Rectal smooth muscle tissue (tissue), 1 donor: ENCODE results near the gene LHX4.

Experiments
- H3K27ac ChIP-seq: one replicate; pipeline ENCODE4 v1.7.0; 2013; ENCODE audit warnings: low read depth, low read length, inconsistent platforms
- H3K27me3 ChIP-seq: one replicate; pipeline ENCODE4 v1.7.0; 2013; ENCODE audit warnings: low read length; ENCODE audit not compliant: control insufficient read depth, insufficient read depth
- H3K36me3 ChIP-seq: one replicate; pipeline ENCODE4 v1.7.0; 2013; ENCODE audit warnings: low read length; ENCODE audit not compliant: control insufficient read depth, insufficient read depth
- H3K4me1 ChIP-seq: one replicate; pipeline ENCODE4 v1.7.0; 2013; ENCODE audit warnings: low read length; ENCODE audit not compliant: control insufficient read depth, insufficient read depth
- H3K4me3 ChIP-seq: one replicate; pipeline ENCODE4 v1.7.0; 2013; ENCODE audit warnings: low read length
- H3K9ac ChIP-seq: one replicate; pipeline ENCODE4 v1.7.0; 2013; ENCODE audit warnings: low read length

The LHX4 gene

DNA sequence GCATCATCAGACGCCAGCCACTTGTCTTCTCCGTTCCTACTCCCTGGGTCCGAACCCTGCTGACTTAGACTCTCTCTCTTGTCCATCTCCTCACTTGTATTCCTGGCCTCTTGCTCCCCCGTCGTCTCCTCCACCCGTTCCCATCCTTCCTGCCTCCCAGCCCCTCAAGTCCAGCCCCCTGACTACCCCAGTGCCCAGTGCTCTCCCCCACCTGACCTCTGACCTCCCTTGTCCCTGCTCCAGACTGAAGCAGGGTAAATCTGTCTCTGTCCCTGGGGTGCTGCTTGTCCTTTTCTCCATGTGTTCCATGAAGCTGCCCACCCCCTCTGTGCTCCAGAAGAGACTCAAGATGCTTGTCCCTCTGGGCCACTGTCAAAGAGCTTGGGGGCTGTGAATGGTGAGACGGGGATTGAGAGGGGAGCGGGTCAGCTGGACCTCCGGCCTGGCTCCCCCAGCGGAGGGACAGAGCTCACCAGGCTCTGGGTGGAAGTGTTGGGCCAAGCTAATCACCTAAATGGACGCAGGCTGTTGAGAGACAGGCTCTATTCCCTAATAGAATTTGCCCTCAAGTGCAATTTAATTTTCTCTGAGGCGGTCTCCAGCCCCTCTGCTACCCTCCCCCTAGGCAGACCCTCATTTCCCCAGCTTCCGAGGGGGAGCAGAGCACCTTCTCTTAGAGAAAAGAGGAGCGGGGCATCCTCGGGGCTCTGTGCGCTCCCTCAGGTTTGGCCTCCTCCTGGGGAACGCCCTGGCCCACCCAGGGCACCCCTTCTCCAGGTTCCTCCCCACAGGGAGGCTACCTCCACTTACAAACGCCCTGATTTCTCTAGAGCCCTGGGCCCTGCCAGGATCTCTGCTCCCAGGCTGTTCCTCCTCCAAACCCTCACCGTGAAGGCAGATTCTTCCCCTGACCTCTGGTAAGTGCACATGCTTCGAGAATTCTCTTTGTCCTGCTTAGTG is 11.0 kb upstream of the LHX4 start:
- Histone ChIP-seq H3K9ac (no peak overlapping the region), H3K27ac (no peak overlapping the region), H3K36me3 (no peaks in the 10 kb centered on the region), H3K27me3 (no peaks in the 10 kb centered on the region), H3K4me3 (no peak overlapping the region), H3K4me1 (no peaks in the 10 kb centered on the region)

DNA sequence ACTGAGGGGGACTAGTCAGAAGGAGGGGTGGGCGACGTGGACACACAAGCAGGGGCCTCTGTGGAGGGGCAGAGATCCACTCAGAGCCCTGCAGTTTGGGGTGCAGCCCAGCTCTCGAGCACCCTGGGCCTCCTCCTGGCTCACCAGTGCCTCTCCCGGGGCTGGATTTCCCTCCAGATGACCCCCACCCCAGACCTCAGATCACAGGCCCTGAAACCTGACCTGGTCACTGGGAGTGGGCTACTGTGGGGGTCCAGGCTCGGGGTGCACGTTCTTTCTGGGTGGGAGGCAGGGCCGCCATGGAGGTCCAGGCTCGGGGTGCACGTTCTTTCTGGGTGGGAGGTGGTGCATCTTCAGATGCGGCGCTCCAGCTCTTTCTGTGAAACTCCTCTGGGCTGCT is 10.3 kb upstream of the LHX4 start:
- no peak overlapping the region for H3K27ac ChIP-seq
- H3K9ac ChIP-seq, result no peak overlapping the region
- H3K36me3 ChIP-seq, result no peaks in the 10 kb centered on the region
- no peak overlapping the region for H3K4me3 ChIP-seq
- no peaks in the 10 kb centered on the region for H3K4me1 ChIP-seq
- H3K27me3 ChIP-seq, result peaks cover 4% of the 10 kb centered on the region

DNA sequence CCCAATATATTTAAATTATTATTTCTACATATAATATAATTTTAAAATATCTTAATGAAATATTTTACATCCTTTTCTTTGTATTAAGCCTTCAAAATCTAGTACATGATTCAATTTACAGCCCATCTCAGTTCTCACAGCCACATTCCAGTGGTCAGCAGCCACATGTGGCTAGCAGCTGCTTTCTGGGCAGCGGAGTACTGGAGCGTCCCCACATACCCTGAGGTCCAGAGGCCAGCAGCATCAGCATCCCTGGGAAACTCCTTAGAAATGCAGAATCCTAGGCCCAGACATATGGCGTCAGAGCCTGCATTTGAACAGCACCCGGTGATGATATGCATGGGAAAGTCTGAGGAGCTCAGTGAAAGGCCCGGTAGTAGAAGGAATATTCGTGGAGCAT is 8.6 kb upstream of the LHX4 start:
- H3K4me3 ChIP-seq, result no peak overlapping the region
- peaks cover 8% of the 10 kb centered on the region for H3K27me3 ChIP-seq
- H3K9ac ChIP-seq, result no peak overlapping the region
- H3K27ac ChIP-seq, result no peak overlapping the region
- H3K36me3 ChIP-seq, result no peaks in the 10 kb centered on the region
- H3K4me1 ChIP-seq, result no peaks in the 10 kb centered on the region

DNA sequence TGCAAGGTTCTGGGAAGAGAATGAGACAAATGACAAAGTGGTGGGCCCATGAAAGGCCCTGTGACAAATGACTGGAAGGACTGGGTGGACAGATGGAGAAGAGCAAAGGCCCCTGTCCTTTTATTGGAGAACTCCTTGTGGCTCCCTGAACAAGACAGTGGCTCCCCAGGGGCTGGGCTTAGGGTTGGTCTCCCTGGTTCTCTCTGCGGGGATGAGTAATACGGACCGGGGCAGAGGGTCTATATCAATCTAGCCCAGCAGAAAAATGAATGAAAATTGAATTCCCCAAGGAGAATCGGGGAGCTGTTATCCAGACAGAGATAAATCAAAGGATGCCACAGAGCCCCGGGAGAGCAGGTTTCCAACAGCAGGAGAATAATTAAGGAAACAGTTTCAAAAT is 5.2 kb upstream of the LHX4 start:
- Histone ChIP-seq H3K4me1 (no peaks in the 10 kb centered on the region), H3K36me3 (no peaks in the 10 kb centered on the region), H3K9ac (no peak overlapping the region), H3K27ac (no peak overlapping the region), H3K27me3 (peaks cover 27% of the 10 kb centered on the region), H3K4me3 (no peak overlapping the region)

DNA sequence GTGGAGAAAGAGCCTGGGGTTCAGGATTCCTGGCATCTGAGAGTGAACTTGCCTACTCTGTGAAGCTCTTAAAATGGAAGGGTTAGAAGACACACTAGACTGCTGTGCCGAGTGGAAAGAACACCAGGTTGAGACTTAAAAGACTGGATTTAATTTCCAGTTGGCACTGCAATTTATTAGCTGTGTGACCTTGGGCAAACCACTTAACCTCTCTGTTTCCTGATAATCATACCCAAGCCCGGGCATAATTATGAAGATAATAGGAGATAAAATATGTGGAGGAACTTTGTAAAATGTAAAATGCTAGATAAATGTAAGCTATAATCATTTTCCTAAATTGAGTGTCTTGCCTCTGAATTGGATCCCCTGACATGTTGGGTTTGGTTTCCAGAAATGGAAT is 4.7 kb upstream of the LHX4 start:
- Histone ChIP-seq H3K4me1 (no peaks in the 10 kb centered on the region), H3K4me3 (no peak overlapping the region), H3K36me3 (no peaks in the 10 kb centered on the region), H3K9ac (no peak overlapping the region), H3K27me3 (peaks cover 29% of the 10 kb centered on the region), H3K27ac (no peak overlapping the region)

DNA sequence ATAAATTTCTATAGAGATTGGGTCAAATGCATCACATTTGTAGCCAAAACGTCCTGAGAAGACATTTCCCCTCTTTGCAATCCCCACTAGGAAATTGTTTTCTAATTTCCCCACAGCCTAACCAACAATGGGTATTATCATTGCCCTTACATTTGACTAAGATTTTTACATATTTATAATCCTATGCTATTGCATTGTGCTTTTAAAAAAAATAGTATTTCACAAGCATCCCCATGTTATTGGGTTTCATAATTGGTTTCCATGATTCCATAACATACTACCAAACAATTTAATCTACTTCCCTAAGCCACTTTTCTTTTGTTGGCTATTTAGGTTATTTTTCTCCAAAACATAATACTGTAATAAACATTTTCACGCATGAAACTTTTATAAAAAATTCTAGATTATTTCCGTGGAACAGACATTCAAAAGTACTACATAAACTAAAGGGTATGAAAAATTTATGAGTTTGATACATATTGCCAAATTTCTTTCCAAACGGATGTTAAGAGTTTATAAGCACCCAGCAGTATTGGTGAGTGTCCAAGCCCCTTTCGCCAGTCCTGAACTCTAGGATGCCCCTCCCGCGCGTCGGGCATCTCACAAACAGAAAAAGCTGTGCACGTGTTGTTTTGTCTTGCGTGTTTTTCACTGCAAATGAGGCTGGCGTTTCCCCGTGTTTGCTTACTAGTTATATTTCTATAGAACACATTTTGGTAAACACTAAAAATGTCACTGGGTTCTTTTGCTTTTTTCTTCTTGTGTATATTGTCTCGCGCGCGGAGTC is 2.0 kb upstream of the LHX4 start:
- Histone ChIP-seq H3K4me3 (no peak overlapping the region), H3K9ac (no peak overlapping the region), H3K36me3 (no peaks in the 10 kb centered on the region), H3K27ac (no peak overlapping the region), H3K27me3 (peaks cover 53% of the 10 kb centered on the region), H3K4me1 (no peaks in the 10 kb centered on the region)

DNA sequence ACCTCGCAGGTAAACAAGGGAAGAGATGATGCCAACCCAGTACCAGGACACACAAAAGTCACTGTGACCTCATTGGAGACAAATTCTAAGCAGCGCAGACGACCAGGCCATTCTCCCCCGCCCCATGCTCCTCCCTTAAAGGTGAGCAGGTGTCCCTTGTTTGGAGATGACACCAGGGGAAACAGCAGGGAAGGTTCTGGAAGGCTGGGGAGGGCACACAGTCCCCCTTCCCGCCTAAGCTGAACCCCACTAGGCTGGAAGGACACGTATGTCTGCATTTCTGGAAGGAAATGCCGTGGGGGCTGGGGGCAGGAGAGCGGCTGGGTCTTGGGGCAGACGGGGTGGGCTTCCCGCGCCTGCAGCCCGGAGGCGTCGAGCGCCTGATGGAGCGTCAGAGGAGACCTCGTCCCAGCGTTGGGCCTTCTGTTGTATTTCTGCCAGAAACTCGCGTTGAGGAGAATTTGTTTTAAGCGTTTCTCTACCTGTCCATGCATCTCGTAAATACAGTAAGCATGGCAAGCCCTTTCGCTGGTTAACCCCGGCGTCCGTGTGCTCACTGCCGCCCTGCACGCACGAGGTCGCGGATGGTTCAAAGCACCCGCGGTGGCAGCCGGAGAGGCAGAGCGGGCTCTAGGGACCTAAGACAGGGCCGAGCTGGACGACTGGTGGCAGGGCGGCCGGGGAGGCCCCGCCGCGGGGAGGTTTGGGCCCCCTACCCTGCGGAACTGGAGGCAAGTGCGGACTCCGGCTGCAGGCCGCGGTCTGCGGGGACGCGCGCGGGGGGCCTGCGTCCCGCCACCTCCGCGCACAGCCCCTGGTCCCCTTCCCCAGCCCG is 1.2 kb upstream of the LHX4 start:
- Histone ChIP-seq H3K27ac (no peak overlapping the region), H3K4me1 (no peaks in the 10 kb centered on the region), H3K36me3 (no peaks in the 10 kb centered on the region), H3K27me3 (peaks cover 61% of the 10 kb centered on the region), H3K9ac (no peak overlapping the region), H3K4me3 (peak overlapping the region; percentile 67)

DNA sequence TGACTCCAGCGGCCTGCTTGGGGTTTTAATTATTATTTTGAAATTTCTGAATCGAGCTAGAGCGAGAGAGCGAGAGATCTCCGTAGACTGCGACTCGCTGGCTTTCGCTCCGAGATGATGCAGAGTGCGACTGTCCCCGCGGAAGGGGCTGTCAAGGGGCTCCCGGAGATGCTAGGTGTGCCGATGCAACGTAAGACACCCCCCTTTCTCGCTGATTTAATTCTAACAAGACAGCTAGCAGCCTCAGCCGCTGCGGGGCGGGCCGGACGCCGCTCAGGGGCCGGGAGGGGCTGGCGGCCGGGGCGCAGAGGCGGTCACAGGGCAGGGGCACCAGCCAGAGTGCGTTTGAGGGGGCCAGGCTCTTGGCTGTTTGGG is 339 bp downstream of the LHX4 start:
- H3K27me3 ChIP-seq, result peaks cover 70% of the 10 kb centered on the region
- H3K4me3 ChIP-seq, result peak overlapping the region; percentile 52
- no peak overlapping the region for H3K9ac ChIP-seq
- H3K4me1 ChIP-seq, result peaks cover 4% of the 10 kb centered on the region
- H3K27ac ChIP-seq, result no peak overlapping the region
- no peaks in the 10 kb centered on the region for H3K36me3 ChIP-seq

DNA sequence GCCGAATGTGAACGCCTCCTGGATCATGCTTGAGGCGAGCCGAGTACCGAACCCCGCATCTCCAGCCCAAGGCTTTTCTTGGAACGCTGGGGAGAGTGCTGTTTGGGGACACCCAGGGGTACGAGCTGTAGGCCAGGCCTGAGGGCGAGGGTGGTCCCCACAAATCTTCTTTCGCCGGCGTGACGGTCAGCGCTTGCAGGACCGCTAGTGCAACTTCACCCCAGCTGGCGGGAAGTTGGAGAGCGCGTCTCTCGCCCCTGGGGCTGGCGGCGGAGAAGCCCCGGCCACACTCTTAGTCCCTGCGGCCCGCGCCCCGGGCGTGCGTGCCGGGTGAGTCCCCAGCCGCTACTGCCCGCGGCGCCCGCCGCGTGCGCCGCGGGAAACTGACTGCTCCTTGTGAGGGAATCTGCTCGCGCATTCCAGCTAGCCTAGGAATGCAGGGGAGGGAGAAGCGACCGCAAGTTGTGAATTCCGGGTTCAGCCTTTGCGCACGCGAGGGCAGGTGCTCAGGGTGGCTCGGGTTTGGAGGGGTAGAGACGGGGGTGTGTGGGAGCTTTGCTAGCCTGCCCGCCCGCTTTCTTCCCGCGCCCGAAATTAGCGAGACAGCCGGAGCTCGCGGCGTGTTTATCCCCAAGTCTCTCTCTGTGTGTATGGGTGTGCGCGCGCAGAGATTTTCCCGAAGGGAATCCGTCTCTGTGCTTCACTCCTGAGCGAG is 884 bp downstream of the LHX4 start:
- H3K27ac ChIP-seq, result no peak overlapping the region
- H3K27me3 ChIP-seq, result peaks cover 70% of the 10 kb centered on the region
- peaks cover 4% of the 10 kb centered on the region for H3K4me1 ChIP-seq
- no peak overlapping the region for H3K9ac ChIP-seq
- H3K4me3 ChIP-seq, result peak overlapping the region; percentile 52
- no peaks in the 10 kb centered on the region for H3K36me3 ChIP-seq

DNA sequence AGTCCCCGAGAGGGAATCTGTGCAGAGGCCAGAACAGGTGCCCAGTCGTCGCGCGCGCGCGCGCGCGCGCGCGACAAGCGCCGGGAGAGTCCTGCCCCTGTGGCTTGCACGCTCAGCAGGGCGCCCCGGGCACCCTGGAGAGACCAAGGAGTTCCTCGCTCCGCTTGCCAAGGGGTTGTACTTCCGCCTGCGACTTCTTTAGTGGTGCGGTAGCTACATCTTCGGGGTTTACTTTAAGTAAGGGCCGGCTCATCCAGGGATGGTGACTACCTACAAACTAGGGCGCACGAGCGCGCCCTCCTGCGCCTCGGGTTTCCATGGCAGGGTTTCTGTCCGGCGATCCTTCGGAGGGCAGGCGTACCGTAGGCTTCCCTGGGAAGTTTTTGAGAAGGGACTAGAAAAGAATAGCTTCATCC is 1.4 kb downstream of the LHX4 start:
- Histone ChIP-seq H3K36me3 (no peaks in the 10 kb centered on the region), H3K27me3 (peaks cover 75% of the 10 kb centered on the region), H3K4me1 (peaks cover 4% of the 10 kb centered on the region), H3K9ac (no peak overlapping the region), H3K4me3 (peak overlapping the region; percentile 52), H3K27ac (no peak overlapping the region)

DNA sequence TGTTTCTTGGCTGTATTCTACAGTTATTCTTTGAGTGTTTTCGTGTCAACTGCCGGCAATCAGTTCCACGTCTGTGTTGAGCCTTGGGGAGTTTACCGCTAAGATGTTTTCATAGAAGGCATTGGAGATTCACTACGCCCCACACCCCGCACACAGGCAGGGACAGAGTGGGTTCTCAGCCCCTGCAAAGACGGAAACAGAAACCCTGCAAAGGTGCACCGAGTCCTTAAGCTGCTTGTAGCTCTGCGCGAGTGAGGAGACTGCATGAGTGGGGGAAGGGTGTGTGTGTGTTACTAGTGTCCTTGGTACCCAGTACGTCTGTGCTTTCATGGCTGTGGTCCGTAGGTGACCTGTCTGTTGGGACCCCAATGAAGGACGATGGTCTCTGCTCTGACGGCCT is 1.9 kb downstream of the LHX4 start:
- H3K27me3 ChIP-seq, result peaks cover 76% of the 10 kb centered on the region
- H3K36me3 ChIP-seq, result no peaks in the 10 kb centered on the region
- peaks cover 4% of the 10 kb centered on the region for H3K4me1 ChIP-seq
- no peak overlapping the region for H3K9ac ChIP-seq
- no peak overlapping the region for H3K27ac ChIP-seq
- no peak overlapping the region for H3K4me3 ChIP-seq
